ELR (cell line): ENCODE measurements around the gene PDZD8.
"Not testable (repeated sequence)": the region's sequence is repeated elsewhere in the genome, so short reads cannot be mapped to it uniquely, and the experiment has no call there.

Experiments
- DNase-seq: peaks from one replicate; pipeline ENCODE4 v3.0.0-alpha.2; 2015; ENCODE audit warnings: low read depth

Gene PDZD8

DNA sequence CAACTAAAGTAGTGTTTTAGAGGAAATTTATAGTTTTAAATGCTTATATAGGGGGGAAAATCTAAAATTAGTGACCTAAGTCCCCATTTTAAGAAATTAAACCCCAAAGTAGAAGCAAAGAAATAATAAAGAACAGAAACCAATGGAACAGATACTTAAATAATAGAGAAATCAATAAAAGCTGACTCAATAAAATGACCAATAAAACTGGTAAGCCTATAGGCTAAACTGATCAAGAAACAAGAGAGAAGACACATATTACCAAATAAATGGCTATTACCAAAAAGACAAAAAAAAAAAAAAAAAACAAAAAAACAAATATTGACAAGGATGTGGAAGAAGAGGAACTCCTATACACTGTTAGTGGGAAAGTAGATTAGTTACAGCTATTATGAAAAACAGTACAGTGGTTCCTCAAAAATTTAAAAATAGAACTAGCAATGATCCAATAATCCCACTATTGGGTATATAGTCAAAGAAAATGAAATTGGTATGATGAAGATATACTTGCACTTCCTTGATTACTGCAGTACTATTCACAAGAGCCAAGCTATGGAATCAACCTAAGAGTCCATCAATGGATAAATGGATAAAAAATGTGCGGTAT, 81.1 kb downstream of the PDZD8 start:
- no peak for DNase-seq

DNA sequence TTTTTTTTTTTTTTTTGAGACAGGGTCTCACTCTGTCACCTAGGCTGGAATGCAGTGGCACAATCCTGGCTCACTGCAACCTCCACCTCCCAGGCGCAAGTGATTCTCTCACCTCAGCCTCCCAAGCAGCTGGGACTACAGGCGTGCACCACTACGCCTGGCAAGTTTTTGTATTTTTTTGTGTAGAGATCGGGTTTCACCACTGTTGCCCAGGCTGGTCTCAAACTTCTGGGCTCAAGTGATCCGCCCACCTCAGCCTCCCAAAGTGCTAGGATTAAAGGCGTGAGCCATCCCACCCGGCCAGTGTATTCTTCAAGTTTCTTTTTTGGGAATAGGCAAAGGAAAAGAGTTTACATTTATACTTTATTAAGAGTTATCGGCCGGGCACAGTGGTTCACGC, 84.4 kb downstream of the PDZD8 start:
- DNase-seq, result not testable (repeated sequence)

DNA sequence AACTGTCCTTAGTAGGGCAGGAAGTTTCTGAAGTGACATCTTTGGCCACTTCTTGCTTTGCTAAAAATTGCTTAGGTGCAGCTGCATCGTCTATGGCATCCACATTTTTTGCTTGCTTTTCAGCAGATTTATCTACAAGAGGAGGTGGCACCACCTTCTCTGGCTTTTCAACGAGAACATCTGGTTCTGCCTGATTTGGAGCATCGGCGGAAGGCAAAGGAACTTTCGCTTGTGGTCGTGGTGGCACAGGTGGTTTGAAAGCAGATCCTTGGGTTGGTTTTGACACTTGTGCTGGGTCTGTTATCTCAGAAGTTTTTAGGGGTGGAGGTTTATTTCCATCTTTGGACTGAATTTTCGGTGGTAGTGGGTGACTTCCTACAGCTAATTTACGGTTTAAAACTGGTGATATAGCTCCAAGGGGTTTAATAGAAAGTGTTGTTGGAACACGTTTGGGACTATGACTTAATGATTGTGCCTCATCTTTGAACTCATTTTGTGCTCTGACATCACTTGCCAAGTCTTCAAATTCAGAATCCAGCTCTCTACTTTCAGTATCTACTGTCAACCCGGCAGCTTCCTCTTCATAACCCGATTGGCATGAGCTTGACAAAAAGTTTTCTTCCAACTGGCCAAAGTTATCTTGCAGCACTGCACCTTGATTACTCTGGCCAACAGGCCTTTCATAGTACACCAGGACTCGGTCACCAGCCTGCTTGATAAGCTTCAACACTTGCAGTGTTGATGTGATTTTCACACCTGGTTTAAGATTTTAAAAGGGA, 90.3 kb downstream of the PDZD8 start:
- DNase-seq, result no peak

DNA sequence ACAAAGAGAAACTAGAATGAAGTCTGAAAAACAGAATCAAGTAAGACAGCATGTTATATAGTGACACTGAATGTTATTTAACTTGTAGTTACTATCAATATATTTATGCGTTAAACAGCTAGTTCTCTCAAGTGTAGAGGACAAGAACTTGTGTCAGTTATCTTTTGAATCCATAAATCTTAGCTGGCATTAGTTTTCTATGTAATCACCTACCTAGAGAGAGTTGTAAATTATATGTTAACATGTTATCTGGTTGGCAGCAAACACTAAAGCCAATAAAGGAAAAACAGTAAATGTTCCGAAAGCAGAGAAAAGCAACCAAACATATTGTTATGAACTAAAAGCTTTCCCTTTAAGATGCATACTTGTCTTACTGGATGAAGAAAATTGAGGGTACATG, 97.6 kb downstream of the PDZD8 start:
- DNase-seq, result no peak

DNA sequence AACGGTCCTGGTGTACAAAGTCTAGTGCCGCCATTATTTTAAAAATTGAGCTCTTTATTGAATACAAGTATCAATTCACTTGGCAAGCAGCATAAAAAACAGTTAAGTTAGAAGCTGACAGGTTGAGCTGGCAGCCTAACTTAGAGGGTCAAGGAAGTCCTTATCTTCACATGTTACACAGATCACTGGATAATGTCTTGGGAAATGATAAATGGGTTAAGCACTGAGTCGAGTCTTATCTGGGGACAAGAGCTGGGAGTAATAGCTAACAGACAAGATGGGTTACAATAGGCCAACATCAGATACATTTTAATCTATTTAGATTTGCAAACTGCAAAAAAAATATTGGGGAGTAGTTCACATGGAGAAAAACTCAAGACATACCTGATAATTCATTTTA, 100.1 kb downstream of the PDZD8 start:
- no peak for DNase-seq

DNA sequence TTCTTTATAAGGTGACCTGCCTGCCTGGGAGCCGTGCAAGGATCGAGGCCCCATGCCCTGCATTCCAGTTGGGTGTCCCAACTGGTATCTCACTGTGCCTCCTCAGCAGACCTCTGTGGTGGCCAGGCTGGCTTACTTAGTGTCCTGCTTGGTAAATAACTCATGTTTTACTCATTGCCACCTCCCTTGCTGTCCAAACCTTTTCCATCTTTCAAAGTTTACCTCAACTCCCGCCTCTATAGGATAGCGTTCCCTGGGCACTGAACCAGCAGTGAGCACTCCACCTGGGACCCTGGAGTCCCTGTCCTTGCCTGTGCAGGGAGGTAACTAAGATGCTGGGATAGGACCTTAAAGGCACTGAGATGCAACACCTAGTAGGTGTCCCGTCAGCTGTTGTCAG, 100.7 kb downstream of the PDZD8 start:
- no peak for DNase-seq

DNA sequence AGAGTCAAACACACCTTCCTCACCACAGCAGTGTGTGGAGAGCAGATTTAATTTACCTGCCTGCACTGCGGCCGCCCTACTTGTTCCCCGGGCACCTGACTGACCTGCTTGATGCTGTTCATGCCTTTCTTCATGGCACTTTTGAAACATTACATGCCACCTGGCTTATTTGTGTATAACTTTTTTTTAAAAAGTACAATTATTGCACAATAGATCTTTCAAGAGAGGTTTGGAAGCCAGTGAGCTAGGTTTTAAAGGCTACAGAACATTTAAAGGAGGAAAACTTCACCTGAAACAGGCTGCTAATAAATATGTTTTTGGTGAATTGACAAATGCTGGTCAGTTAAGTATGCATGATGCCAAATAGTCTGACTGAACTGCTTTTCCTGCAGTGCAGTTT, 101.3 kb downstream of the PDZD8 start:
- no peak for DNase-seq

DNA sequence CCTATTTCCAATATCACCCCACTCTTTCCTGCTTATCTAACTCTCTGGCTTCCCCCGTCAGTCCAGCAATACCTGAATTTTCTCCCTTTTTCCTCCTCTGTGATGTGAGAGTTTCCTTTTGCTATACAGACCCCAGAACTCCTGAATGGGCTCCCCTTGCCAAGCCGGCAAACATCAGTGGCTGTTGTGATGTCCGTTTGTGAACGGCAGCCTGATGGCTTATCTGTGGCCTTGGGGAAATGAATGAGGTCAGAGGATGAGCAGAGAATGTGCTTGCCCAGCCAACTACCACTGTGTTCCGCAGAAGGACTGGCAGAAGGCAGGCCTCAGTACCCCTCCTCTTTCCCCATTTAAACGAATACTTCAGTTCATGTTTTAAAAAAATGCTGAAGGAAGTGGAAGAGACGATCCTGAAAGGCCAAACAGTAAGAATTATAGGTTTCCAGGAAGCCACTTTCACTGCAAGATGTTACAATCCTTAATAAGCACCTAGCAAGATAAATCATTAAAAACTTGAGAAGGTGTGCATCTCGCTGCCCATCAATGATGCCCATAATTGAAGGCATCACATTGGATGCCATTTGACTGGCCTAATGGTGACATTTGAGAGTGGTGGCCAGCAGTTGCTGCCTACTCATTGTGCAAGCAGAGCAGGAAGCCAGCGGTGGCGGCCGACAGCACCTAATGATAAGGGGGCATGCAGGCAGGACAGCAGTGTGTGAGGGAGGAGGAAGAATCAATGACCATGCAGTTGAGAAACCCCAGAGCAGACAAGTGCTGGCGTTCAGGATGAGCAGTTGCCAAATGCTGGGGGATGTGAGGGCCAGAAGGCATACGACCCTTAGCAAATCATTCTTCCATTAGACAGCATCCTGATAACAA, 102.8 kb downstream of the PDZD8 start:
- DNase-seq, result no peak

DNA sequence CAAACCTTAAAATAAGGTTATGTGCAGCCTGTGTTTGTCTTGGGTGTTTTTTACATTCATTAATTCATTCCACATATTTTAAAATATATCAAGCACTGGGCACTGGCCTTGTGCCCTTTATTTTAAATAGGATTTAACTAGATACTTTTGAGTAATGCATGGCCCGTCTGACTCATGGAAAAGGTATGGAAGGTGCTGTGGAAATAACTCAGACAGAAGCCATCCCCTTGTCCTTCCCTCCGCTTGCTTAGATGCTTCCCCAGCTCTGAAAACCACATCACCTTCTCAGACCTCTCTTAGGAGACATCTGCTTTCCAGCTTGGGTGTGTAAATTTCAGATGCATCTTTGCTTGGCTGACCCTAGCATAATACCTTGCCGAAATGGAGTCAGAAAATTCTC, 103.8 kb downstream of the PDZD8 start:
- peak; percentile 60 for DNase-seq

DNA sequence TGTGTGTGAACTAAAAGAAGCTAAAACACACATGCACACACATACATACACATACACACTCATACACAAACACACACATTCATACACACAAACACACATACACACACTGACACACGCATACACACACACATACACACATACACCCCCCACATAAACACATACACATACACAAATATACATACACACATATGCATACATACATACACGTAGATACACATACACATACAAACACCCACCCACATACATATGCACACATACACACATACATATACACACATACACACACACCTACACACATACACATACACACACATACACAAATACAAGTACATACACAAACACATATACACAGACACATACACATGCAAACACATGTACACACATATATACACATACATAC, 106.3 kb downstream of the PDZD8 start:
- no peak for DNase-seq

DNA sequence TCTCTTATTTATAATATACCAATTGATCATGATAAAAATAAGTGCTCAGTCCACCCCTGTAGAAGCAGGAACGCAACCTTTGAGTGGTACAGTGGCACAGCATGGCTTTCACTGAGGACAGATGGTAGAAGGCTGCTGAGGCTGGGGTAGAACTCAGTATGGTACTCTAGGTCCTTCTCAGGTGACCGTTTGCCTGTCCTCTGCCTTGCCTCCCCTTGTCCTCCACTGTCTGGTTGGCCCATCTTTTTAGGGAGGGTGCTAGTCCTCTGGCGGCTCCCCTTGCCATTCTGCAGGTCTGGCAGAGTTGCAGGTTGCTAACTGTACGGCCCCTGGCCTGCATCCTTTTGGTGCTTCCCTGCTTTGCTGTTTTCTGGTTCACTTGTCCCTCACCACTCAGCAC, 107.0 kb downstream of the PDZD8 start:
- DNase-seq, result no peak

DNA sequence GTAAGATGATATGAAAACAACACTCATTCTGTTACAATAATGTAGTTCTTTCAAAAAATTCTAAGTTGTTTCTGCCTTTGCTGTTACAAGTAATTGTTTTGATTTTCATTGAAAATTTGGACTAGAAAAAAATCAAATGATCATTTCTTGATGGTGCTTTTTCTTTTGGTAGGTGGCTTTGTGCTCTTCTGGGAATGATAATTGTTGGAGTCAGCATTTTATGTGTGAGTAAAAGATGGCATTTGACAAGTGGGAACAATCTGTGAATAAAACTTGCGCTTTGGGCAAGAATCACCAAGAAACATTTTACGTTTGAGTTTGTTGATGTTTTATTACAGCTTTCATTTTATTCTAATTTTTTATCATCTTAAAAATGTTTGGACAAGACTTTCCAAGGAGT, 108.4 kb downstream of the PDZD8 start:
- DNase-seq, result no peak

DNA sequence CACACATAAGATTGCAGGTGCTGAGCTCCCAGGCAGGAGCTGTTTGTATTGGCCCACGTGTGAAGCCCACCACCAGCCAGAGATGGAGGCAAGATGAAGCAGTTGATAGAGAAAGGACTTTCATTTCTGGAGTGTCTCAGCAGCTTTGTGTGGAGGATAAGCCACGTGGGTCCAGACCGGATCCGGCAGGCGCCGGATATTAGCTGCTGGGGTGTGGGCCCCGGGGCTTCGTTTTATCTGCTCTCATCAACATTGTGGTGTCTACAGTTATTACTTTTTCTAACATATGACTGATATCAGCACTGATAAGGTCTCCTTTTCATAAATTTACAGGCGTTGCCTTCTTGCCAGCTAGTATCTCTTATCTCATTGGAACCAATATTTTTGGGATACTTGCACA, 108.8 kb downstream of the PDZD8 start:
- no peak for DNase-seq

DNA sequence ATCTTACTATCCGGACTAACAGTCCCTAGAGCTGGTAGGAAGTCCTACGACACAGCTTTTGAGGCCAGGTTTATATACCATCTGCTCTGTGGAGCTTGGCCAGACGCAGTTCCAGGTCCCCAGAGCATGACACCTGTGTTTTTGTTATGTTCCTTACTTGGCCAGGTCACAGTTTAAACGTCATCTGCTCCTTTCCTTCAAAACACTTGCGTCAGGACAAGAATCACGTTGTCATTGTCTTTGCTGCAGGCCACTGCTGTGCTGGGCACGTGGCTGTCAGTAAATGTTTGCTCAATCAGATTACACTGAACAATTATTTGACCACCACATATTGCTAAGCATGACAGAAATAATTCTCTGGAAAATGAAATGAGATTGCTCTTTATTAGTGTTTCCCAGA, 110.5 kb downstream of the PDZD8 start:
- DNase-seq, result no peak

DNA sequence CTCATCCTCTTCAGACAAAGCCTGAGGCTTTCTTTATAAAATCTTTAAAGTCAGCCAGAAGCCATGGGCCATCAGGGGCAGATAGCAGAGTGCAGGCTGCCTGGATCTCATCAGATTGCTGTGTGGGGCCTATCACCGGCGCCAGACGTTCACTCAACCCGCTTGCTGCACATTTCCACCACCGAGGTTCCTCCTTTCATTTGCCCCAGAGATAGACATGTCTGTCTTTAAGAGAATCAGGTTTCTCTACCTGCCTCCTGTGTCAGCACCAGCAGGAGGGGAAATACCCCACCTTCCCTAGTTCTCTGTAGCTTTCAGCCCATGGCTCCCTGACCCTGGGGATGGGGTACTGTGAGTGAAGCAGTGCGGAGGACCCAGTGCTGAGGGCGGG, 112.3 kb downstream of the PDZD8 start:
- no peak for DNase-seq

DNA sequence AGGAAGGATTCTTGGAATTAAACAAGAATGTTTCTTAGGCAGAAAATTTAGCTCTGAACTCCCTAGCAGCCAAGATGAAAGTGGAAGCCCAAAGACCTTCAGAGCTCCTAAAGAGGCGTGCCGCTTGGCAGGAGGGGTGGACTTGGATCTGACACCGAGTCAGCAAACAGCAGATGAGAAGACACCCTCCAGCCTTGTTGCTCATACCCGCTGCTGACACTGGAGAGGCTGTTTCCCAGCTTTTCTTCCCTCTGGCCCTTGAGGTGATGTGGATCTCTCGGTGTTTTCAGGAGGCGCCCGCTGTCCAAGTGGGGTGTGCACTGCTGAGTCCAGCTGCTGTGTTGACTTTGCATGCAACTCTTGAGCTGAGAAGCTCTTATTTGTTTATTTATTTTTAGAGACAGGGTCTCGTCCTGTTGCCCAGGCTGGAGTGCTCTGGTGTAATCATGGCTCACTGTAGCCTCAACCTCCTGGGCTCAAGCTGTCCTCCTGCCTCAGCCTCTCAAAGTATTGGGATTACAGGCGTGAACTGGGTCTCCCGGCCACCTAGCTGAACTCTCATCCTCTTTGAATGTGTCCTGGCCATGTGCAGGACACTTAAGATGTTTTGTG, 112.8 kb downstream of the PDZD8 start:
- DNase-seq, result peak; percentile 23

DNA sequence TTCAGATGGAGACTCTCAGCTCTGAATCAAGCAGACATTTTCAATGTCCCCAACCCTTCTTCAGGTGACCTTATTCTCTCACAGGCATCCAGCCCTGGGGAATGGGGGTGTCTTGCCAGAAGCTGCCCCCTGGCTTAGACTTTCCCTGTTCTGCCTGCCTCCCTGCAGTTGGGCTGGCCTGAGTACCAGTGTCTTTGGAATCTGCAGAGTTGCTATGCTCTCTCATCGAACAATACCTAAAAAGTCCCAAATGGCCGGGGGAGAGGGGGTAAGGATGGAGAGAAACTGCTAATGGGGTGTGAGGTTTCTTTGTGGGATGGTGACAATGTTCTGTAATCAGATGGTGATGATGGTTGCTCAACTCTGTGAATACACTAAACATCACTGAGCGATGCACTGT, 113.7 kb downstream of the PDZD8 start:
- DNase-seq, result no peak

DNA sequence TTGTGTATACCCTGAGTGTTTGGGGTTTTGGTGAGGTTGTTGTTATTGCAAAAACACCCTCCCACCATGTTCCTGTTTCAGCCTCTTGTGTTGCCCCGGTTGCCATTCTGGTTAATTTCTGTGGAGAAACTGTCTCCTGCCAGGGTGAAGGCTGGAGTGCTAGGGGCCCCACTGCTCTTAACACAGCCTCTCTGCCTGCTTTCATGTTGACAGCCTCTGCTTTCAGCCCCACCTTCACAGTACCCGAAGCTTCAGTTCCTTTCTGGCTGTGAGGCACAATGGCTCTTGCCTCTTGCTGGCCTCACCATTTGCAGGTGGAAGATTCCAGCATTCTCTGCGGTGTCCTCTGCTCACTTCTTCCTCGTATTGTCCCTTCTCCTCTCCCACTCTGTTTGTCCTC, 115.2 kb downstream of the PDZD8 start:
- DNase-seq, result no peak

DNA sequence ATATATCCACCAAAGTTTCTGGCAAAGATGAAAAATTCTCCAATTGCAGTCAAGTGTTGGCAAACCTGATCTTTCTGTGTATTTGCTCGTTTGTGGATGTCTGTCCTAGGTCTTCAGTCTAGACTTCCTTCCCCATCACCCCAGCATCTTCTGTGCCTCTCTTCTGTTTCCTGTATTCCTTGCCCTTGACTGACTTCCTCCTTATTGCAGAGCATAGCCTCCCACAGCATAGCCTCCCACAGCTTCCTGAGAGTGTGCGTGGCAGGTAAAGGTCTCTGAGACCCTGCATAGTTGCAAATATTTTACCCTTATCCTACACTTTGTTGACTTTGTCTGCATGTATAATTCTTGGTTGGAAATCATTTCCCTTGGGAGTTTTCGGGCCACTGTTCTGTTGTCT, 116.0 kb downstream of the PDZD8 start:
- no peak for DNase-seq

DNA sequence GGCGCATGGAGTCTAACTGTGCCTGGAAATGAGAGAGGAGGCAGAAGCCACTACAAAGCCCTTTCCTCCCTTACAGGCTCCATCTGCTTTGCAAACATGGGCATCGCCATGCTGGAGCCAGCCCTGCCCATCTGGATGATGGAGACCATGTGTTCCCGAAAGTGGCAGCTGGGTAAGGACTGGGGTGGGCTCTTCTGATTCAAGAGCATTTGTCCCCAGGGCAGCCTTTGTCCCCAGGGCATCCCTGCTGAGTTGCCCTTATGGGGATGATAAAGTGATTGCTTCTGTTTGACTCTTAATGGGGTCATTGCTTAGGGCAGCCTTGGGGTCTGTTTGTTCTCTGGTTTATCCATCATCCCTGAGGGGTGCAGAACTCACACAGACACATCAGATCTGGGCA, 117.5 kb downstream of the PDZD8 start:
- DNase-seq, result no peak

DNA sequence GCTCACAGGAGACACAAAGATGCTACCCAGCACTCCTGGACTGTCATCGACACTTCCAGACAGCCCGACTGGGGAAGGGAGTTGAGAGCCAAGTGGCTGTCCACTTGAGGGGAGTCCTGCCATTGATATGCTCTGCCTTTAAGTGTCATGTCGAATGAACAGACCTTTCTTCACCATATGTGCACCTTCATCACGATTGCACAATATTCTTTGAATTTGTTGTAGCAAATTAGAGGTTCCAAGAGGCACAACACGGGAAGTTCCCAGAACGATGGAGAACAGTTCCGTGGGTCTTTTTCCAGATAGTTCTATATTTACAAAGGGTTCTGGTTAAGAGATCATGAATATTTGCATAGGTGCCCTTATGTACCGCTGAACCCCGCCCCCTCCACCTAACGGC, 118.3 kb downstream of the PDZD8 start:
- no peak for DNase-seq

DNA sequence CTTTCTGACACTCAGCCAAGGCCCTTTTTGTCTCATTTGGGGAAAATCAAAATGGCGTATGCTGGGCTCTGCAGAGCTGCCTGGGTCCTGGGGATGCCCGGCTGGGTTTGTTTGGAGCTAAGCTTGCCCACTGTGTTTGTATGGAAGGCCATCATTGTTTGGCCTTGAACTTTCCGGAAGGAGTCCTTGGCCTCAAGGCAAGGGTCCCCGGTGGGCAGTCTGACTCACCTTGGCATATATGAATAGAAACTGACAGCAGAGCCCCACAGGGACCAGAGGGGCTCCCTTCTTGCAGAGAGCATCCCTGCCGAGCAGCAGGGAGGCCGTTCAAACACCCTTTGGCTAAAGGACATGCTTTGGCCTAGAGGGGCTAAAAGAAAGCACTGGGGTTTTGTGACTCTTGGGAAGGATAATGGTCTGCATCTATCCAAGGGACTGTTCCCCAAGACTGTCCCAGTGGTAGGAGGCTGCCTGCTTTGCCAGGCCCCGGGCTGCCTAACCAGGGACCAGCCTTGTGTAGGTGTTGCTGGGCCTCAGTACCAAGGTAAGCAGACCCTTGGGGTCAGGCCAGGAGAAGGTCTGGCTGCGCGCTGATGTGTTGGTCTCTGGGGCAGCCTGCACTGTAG, 119.3 kb downstream of the PDZD8 start:
- no peak for DNase-seq
